Calu3 (cell line): ENCODE data around the gene PACRG. TPM values are rescaled to one million over a fixed set of nuclear protein-coding genes. Genes with fewer than 3 reads are reported as not detected.

Experiments used
- BruUV-seq: library from RNA; stranded (reverse); fragments of 400-500 nt; replicated peaks from 2 replicates; lab custom pipeline; 2021; lab: Mats Ljungman, UMichigan
- CTCF ChIA-PET: fragments of 300-600 bp; sonication (Branson Sonifier 250); formaldehyde crosslinking; loops from one replicate; lab custom pipeline; 2022; ENCODE audit warnings: antibody characterized with exemption; lab: Charles Lee
- DNase-seq: peaks from one replicate; pipeline ENCODE4 v3.0.0; 2022
- H3K27ac Mint-ChIP-seq: one replicate; pipeline ENCODE4 v1.8.0; 2022; ENCODE audit warnings: mixed read lengths; ENCODE audit not compliant: unreplicated experiment
- H3K27me3 Mint-ChIP-seq: one replicate; pipeline ENCODE4 v1.8.0; 2022; ENCODE audit warnings: mixed read lengths; ENCODE audit not compliant: unreplicated experiment
- H3K36me3 Mint-ChIP-seq: one replicate; pipeline ENCODE4 v1.8.0; 2022; ENCODE audit warnings: mild to moderate bottlenecking, moderate library complexity, mixed read lengths; ENCODE audit not compliant: insufficient read depth, unreplicated experiment
- H3K4me1 Mint-ChIP-seq: one replicate; pipeline ENCODE4 v1.8.0; 2022; ENCODE audit warnings: mild to moderate bottlenecking, low read depth, mixed read lengths; ENCODE audit not compliant: unreplicated experiment
- H3K4me3 Mint-ChIP-seq: one replicate; pipeline ENCODE4 v1.8.0; 2022; ENCODE audit warnings: mild to moderate bottlenecking, low read depth, moderate library complexity, mixed read lengths; ENCODE audit not compliant: unreplicated experiment
- H3K9me3 Mint-ChIP-seq: one replicate; pipeline ENCODE4 v1.8.0; 2022; ENCODE audit warnings: low read depth, mixed read lengths; ENCODE audit not compliant: unreplicated experiment
- intact Hi-C: fragments of 100-400 bp; cut with micrococcal nuclease; formaldehyde crosslinking; loops from one replicate; pipeline ENCODE4 v1.10.0; 2022; ENCODE audit not compliant: unreplicated experiment
- total RNA-seq: library from RNA; stranded (reverse); gene quantifications from 2 replicates; pipeline ENCODE4 v1.2.3, GENCODE V29; 2022
- TF ChIP-seq, protein P1 (sequence below): fragments of 200-600 bp; IDR thresholded peaks from one replicate; pipeline ENCODE4 v1.8.0; 2022; ENCODE audit warnings: antibody characterized with exemption; ENCODE audit not compliant: unreplicated experiment

The PACRG gene
- total RNA-seq, 1 experiment from 2014 or later, result 1.5 TPM

GRCh38 chr6:163284151-163284550 lies 556.4 kb downstream of the PACRG start:
- intact Hi-C loops, result loop anchor here (5.0 kb wide), 1 partner anchor 42 kb away; no protein-coding TSS in a partner anchor
- CTCF ChIA-PET, result no interaction called here
- Mint-ChIP-seq H3K36me3 (no peaks in the 10 kb centered on the region), H3K27ac (no peak overlapping the region), H3K9me3 (peaks cover 2% of the 10 kb centered on the region), H3K4me1 (peaks cover 23% of the 10 kb centered on the region), H3K4me3 (no peak overlapping the region), H3K27me3 (no peaks in the 10 kb centered on the region)
- BruUV-seq, result no TSS peak
- no peak for DNase-seq
- TF ChIP-seq, protein P1, sequence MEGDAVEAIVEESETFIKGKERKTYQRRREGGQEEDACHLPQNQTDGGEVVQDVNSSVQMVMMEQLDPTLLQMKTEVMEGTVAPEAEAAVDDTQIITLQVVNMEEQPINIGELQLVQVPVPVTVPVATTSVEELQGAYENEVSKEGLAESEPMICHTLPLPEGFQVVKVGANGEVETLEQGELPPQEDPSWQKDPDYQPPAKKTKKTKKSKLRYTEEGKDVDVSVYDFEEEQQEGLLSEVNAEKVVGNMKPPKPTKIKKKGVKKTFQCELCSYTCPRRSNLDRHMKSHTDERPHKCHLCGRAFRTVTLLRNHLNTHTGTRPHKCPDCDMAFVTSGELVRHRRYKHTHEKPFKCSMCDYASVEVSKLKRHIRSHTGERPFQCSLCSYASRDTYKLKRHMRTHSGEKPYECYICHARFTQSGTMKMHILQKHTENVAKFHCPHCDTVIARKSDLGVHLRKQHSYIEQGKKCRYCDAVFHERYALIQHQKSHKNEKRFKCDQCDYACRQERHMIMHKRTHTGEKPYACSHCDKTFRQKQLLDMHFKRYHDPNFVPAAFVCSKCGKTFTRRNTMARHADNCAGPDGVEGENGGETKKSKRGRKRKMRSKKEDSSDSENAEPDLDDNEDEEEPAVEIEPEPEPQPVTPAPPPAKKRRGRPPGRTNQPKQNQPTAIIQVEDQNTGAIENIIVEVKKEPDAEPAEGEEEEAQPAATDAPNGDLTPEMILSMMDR, result no peak

- CTCF ChIA-PET, result interaction anchor here (0.5 to 1.1 kb wide), 2 partner anchors 11 to 37 kb away, joined by 3 to 7 read pairs; no protein-coding TSS in a partner anchor
Measured at GRCh38 chr6:163285691-163286090, 557.9 kb downstream of the PACRG start.

DNA sequence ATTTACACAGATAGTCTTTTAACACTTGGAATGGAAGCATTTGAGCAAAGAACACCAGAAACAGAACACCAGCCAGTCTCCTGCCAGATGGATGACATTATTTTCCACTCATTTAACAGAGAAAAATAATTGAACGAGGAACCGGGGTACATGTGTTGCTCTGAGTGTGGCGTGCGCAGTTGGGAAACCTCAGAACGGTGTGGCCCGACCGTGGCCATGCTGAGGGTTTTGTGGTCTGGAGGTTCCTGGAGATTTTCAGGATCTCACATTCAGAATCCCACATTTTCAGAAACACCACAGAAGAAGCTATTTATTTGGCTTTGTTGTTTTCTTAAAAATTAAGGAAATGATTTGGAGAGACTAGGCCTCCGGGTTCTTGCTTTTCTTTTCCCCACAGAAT lies 559.9 kb downstream of the PACRG start:
- H3K9me3 Mint-ChIP-seq, result peaks cover 6% of the 10 kb centered on the region
- peaks cover 9% of the 10 kb centered on the region for H3K4me1 Mint-ChIP-seq
- H3K36me3 Mint-ChIP-seq, result no peaks in the 10 kb centered on the region
- H3K4me3 Mint-ChIP-seq, result no peak overlapping the region
- no peak overlapping the region for H3K27ac Mint-ChIP-seq
- TF ChIP-seq, protein P1, result no peak
- BruUV-seq, result no TSS peak
- CTCF ChIA-PET, result no interaction called here
- DNase-seq, result no peak
- intact Hi-C loops, result no loop called here
- H3K27me3 Mint-ChIP-seq, result no peaks in the 10 kb centered on the region

More at GRCh38 chr6:163285691-163286090, 557.9 kb downstream of the PACRG start:
- Mint-ChIP-seq H3K27ac (no peak overlapping the region), H3K36me3 (no peaks in the 10 kb centered on the region), H3K27me3 (no peaks in the 10 kb centered on the region), H3K4me3 (no peak overlapping the region), H3K4me1 (peaks cover 17% of the 10 kb centered on the region), H3K9me3 (no peaks in the 10 kb centered on the region)
- TF ChIP-seq, protein P1, result no peak
- peak; percentile 40 for DNase-seq
- intact Hi-C loops, result no loop called here
- no TSS peak for BruUV-seq

DNA sequence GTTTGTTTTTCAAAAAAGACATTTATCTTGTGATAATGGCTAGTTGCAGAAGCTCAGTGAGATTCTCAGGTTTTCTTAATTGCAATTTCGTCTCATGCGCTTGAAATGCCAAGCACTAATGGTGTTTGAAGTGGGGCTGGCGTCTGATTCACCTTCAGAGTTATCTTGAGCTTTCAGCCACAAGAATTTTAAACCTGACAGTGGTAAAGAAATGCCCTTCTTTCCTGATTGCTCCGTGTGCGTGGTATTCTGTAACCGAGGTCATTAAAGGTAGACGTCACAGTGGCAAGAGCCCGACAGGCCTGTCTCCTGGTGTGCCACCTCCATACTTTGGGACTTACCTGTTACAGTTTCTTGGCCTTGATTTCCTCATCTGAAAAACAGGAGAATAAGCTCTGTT lies 560.3 kb downstream of the PACRG start:
- TF ChIP-seq, protein P1, result no peak
- peaks cover 9% of the 10 kb centered on the region for H3K4me1 Mint-ChIP-seq
- no TSS peak for BruUV-seq
- no peak overlapping the region for H3K27ac Mint-ChIP-seq
- H3K27me3 Mint-ChIP-seq, result no peaks in the 10 kb centered on the region
- no peak for DNase-seq
- H3K36me3 Mint-ChIP-seq, result no peaks in the 10 kb centered on the region
- CTCF ChIA-PET, result no interaction called here
- intact Hi-C loops, result no loop called here
- H3K9me3 Mint-ChIP-seq, result peaks cover 6% of the 10 kb centered on the region
- no peak overlapping the region for H3K4me3 Mint-ChIP-seq
